ENCODE measurements around the gene KCNJ6.

Gene KCNJ6

DNA sequence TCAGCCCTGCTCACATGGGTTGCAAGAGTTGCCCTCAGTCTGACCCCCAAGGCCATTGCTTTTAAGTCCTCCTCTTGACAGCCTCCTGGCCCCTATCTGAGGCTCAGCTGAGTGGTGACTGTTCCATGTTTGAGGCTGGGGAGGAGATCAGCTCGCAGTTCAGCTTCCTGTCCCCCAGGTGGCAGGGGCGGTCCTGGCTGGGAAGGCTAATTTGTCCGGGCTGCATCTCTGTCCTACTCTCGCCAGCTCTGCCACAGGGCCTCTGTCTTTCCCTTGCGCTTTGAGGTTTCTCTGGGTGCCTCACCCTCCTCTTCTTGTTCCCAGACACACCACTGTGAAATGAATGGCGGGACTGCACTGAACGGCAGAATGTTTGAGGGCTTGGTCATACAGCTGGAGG is 157.3 kb downstream of the KCNJ6 start:
- intact Hi-C loops (cut with micrococcal nuclease) = loop anchor here (2.0 kb wide), 2 partner anchors 158 to 368 kb away; partner anchors contain the start of gene KCNJ6

DNA sequence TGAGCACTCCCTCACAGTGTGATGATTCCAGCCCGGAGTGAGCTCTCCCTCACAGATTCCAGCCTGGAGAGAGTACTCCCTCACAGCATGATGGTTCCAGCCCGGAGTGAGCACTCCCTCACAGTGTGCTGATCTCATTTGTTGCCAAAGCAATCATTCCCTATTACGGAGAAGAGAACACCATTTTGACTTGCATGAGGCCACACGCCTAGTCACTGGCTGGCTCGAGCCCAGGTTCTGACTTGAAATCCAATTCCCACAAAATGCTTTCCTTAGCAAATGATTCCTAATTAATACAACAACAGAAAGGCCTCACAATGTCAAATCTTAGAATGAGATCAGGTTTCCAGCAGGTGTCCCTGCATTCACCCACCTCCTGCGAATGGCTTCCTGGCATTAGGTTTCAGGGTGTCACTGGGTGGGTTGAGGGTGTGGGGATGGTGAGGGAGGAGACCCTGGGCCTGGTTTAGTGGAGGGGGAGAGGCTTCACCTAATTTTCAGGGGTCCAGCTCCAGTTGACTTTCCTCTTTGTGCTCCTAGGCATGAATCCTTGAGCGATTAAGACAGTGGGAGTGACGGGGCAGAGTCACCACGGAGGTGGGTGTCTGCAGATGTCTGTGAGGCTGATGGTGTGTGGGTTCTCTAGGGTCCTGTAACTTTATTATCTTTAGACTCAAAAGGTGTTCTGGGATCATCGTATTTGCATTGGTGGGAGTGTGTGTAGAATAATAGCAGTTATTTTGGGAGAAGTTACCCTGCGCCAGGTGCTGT is 158.5 kb downstream of the KCNJ6 start:
- H3K9me3 Mint-ChIP-seq = no peaks in the 10 kb centered on the region

More for the DNA sequence above, 157.3 kb downstream of the KCNJ6 start:
- Mint-ChIP-seq H3K27me3 (no peaks in the 10 kb centered on the region), H3K9me3 (no peaks in the 10 kb centered on the region), H3K27ac (no peak overlapping the region), H3K36me3 (ENCODE audit: low read depth) (no peaks in the 10 kb centered on the region), H3K4me1 (ENCODE audit: low read depth) (no peaks in the 10 kb centered on the region), H3K4me3 (no peak overlapping the region)

DNA sequence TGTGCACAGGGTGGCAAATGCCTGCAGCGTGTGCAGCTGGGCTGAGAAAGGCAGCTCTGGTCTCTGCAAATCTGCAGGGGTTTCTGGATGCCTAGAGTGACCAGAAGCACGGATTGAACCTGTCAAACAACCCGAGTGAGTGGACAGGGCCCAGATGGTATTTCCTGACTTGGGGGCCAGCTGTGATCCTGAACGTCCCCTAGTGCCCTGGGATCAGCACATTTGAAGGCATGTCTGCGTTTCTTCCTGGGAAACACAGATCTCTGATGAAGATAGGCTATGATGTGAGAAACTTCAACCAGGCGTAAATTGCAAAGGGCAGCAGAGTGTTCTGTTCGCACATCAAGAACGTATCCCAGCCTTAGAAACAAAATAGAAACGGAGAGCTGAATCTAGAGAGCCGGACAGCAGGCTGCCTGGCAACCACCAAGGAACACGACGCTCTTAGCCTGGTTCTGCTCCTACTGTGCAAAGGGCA is 163.1 kb downstream of the KCNJ6 start:
- Mint-ChIP-seq H3K27me3 (peaks cover 9% of the 10 kb centered on the region), H3K4me1 (ENCODE audit: low read depth) (no peaks in the 10 kb centered on the region), H3K4me3 (no peak overlapping the region), H3K36me3 (ENCODE audit: low read depth) (no peaks in the 10 kb centered on the region), H3K27ac (no peak overlapping the region), H3K9me3 (no peaks in the 10 kb centered on the region)
- intact Hi-C loops (cut with micrococcal nuclease) = no loop called here

More for the DNA sequence above, 158.5 kb downstream of the KCNJ6 start:
- Mint-ChIP-seq H3K27ac (no peak overlapping the region), H3K4me3 (no peak overlapping the region), H3K36me3 (ENCODE audit: low read depth) (no peaks in the 10 kb centered on the region), H3K27me3 (no peaks in the 10 kb centered on the region), H3K4me1 (ENCODE audit: low read depth) (no peaks in the 10 kb centered on the region)
- intact Hi-C loops (cut with micrococcal nuclease) = loop anchor here (2.0 kb wide), 2 partner anchors 159 to 369 kb away; partner anchors contain the start of gene KCNJ6

DNA sequence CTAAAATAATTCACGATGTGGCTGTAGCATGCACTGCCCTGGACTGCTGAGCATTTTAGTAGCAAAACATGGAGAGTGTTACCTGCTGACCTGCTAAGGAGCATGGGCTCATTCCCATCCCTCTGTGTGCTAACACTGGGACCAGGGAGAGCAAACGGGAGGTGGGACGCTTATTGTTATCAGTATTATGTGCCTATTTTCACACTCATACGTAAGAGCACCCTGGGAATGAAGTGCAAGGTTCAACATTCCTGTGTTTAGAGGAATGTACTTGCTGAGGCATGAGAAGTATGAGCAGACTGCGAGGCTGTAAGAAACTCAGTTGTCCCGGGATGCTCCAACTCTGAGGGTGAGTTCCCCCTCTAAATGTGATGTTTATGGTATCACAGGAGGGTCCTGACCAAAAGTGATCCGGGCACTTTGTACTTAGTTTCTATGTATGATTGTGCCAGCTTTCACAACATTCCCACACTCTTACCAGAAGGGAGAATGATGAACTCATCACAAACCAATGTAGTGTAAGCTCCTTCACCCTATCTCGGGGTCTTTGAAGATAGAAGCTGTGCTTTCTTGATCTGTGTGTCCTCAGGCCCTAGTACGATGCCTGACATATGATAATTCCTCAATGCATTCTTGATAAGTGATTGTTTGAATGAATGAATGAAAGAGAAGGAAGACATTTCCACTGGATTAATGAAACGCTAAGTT is 164.8 kb downstream of the KCNJ6 start:
- H3K27me3 Mint-ChIP-seq = peaks cover 12% of the 10 kb centered on the region
- no peak overlapping the region for H3K4me3 Mint-ChIP-seq
- intact Hi-C loops (cut with micrococcal nuclease) = no loop called here
- H3K4me1 Mint-ChIP-seq (ENCODE audit: low read depth) = no peaks in the 10 kb centered on the region
- H3K36me3 Mint-ChIP-seq (ENCODE audit: low read depth) = no peaks in the 10 kb centered on the region
- H3K27ac Mint-ChIP-seq = no peak overlapping the region
- H3K9me3 Mint-ChIP-seq = no peaks in the 10 kb centered on the region

DNA sequence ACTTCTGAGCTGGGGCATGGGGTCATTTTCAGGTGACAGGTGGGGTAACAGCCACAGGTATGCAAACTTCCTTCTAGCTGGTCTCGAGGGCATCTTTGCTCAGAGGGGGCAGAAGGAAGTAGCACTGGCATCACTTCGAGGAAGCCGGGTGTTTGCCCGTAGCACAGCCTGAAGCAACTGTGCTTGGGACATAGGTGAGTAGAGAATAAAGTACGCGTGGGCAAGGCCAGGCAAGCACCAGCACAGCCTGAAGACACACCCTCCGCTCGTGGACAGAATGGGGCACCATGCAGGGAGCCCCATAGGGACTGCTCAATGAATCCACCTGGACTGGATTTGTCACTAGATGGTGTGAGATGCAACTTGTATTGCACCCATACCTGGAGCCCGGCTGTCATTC is 167.1 kb downstream of the KCNJ6 start:
- no peaks in the 10 kb centered on the region for H3K4me1 Mint-ChIP-seq (ENCODE audit: low read depth)
- peaks cover 12% of the 10 kb centered on the region for H3K27me3 Mint-ChIP-seq
- no peaks in the 10 kb centered on the region for H3K36me3 Mint-ChIP-seq (ENCODE audit: low read depth)
- intact Hi-C loops (cut with micrococcal nuclease) = no loop called here
- no peaks in the 10 kb centered on the region for H3K9me3 Mint-ChIP-seq
- H3K4me3 Mint-ChIP-seq = no peak overlapping the region
- no peak overlapping the region for H3K27ac Mint-ChIP-seq

GRCh38 chr21:37748351-37748750 is 167.9 kb downstream of the KCNJ6 start:
- Mint-ChIP-seq H3K9me3 (no peaks in the 10 kb centered on the region), H3K27me3 (peaks cover 12% of the 10 kb centered on the region), H3K36me3 (ENCODE audit: low read depth) (no peaks in the 10 kb centered on the region), H3K4me3 (no peak overlapping the region), H3K4me1 (ENCODE audit: low read depth) (no peaks in the 10 kb centered on the region), H3K27ac (no peak overlapping the region)
- intact Hi-C loops (cut with micrococcal nuclease) = no loop called here

DNA sequence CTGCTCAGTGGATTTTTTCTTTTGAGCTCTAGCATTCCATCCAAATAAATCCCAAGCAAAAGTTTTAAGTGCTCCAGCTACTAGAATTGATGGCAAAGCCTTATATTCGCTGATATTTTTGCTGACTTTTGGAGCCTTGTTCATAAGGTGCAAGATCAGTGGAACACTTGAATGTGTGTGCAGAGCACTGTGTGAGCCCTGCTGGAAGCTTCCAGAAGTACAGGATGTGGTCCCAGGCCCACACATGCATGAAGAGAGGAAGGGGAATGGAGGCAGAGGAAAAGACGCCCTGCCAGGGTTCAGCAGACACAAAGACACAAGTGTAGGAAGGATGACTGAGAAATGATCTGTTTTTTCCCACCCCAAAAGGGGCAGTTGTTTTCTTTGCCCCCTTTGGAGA is 169.4 kb downstream of the KCNJ6 start:
- Mint-ChIP-seq H3K27ac (no peak overlapping the region), H3K4me1 (ENCODE audit: low read depth) (no peaks in the 10 kb centered on the region), H3K4me3 (no peak overlapping the region), H3K9me3 (no peaks in the 10 kb centered on the region), H3K27me3 (peaks cover 10% of the 10 kb centered on the region), H3K36me3 (ENCODE audit: low read depth) (no peaks in the 10 kb centered on the region)
- intact Hi-C loops (cut with micrococcal nuclease) = no loop called here

GRCh38 chr21:37744551-37744950 is 171.7 kb downstream of the KCNJ6 start:
- no peak overlapping the region for H3K4me3 Mint-ChIP-seq
- no peaks in the 10 kb centered on the region for H3K9me3 Mint-ChIP-seq
- no peak overlapping the region for H3K27ac Mint-ChIP-seq
- H3K4me1 Mint-ChIP-seq (ENCODE audit: low read depth) = no peaks in the 10 kb centered on the region
- H3K36me3 Mint-ChIP-seq (ENCODE audit: low read depth) = no peaks in the 10 kb centered on the region
- intact Hi-C loops (cut with micrococcal nuclease) = no loop called here
- H3K27me3 Mint-ChIP-seq = peaks cover 17% of the 10 kb centered on the region

- intact Hi-C loops (cut with micrococcal nuclease) = no loop called here
- Mint-ChIP-seq H3K4me1 (ENCODE audit: low read depth) (no peaks in the 10 kb centered on the region), H3K27ac (no peak overlapping the region), H3K36me3 (ENCODE audit: low read depth) (no peaks in the 10 kb centered on the region), H3K4me3 (no peak overlapping the region), H3K9me3 (no peaks in the 10 kb centered on the region), H3K27me3 (peaks cover 15% of the 10 kb centered on the region)
Observed at GRCh38 chr21:37742532-37742931, 173.7 kb downstream of the KCNJ6 start.

DNA sequence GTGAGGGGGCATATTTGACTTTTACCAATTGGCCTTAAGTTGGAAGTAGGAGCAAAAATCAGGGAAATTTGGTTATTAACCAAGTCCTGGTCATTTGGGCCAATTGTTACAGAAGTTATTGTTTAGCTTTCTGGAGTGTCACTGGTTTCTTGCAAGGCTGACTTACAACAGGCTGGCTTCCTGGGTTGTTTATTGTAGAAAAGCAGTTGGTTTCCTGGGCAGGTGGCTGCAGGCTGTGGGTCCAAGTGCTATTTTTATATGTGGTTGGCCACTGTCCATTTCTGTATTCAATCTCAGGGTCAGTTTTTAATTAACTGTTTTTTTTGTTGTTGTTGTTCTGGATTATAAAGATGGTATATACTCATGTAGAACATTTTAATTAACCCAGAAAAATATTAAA is 174.1 kb downstream of the KCNJ6 start:
- Mint-ChIP-seq H3K9me3 (no peaks in the 10 kb centered on the region), H3K4me1 (ENCODE audit: low read depth) (no peaks in the 10 kb centered on the region), H3K4me3 (no peak overlapping the region), H3K27ac (no peak overlapping the region), H3K27me3 (peaks cover 12% of the 10 kb centered on the region), H3K36me3 (ENCODE audit: low read depth) (no peaks in the 10 kb centered on the region)
- intact Hi-C loops (cut with micrococcal nuclease) = no loop called here

DNA sequence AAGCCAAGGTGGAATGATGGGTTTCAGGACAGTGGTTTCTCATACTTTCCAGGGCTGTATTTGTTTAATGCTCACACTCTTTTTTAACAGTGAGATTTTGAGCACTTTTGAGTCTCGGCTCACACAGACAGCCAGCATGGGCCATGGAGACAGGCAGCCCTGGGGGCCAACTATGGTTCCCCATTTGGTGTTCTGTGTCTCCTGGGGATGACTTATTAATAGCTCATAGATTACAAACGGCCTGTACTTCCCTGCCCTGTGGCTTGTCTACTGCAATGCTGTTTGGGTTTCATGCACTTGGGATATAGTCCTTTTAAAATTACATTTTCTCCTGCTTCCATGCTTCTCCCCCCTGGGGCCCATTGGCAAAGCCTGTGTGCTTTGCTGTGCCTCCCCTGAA is 178.3 kb downstream of the KCNJ6 start:
- no peaks in the 10 kb centered on the region for H3K36me3 Mint-ChIP-seq (ENCODE audit: low read depth)
- peaks cover 12% of the 10 kb centered on the region for H3K27me3 Mint-ChIP-seq
- H3K4me3 Mint-ChIP-seq = no peak overlapping the region
- intact Hi-C loops (cut with micrococcal nuclease) = no loop called here
- H3K4me1 Mint-ChIP-seq (ENCODE audit: low read depth) = no peaks in the 10 kb centered on the region
- H3K9me3 Mint-ChIP-seq = no peaks in the 10 kb centered on the region
- H3K27ac Mint-ChIP-seq = no peak overlapping the region

DNA sequence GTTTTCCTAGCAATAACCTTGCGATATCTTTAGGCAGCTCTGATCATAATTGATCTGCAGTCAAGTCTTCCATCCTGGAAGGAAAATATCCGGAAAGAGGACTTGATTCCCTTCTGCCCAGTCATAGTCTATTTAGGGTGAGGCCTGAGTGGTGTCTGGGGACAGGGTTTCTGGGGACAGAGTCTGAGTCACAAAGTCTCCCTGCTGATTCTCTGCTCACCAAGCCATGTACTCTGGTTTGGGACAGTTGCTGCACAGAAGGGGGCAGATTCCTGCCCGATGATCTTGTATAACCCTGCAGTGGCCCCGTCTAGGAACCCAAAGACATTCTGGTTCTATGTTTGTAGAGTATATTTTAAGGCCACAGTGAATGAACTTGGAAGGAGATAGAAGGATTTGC is 178.8 kb downstream of the KCNJ6 start:
- intact Hi-C loops (cut with micrococcal nuclease) = no loop called here
- no peak overlapping the region for H3K27ac Mint-ChIP-seq
- no peaks in the 10 kb centered on the region for H3K4me1 Mint-ChIP-seq (ENCODE audit: low read depth)
- peaks cover 12% of the 10 kb centered on the region for H3K27me3 Mint-ChIP-seq
- no peak overlapping the region for H3K4me3 Mint-ChIP-seq
- H3K36me3 Mint-ChIP-seq (ENCODE audit: low read depth) = no peaks in the 10 kb centered on the region
- no peaks in the 10 kb centered on the region for H3K9me3 Mint-ChIP-seq

- no peaks in the 10 kb centered on the region for H3K36me3 Mint-ChIP-seq (ENCODE audit: low read depth)
- H3K4me1 Mint-ChIP-seq (ENCODE audit: low read depth) = no peaks in the 10 kb centered on the region
- H3K9me3 Mint-ChIP-seq = no peaks in the 10 kb centered on the region
- H3K27ac Mint-ChIP-seq = no peak overlapping the region
- intact Hi-C loops (cut with micrococcal nuclease) = no loop called here
- H3K27me3 Mint-ChIP-seq = peaks cover 9% of the 10 kb centered on the region
- H3K4me3 Mint-ChIP-seq = no peak overlapping the region
Observed at GRCh38 chr21:37734846-37735245, 181.4 kb downstream of the KCNJ6 start.

GRCh38 chr21:37732927-37733326 is 183.3 kb downstream of the KCNJ6 start:
- intact Hi-C loops (cut with micrococcal nuclease) = no loop called here
- Mint-ChIP-seq H3K36me3 (ENCODE audit: low read depth) (no peaks in the 10 kb centered on the region), H3K27me3 (peaks cover 6% of the 10 kb centered on the region), H3K4me3 (no peak overlapping the region), H3K9me3 (no peaks in the 10 kb centered on the region), H3K4me1 (ENCODE audit: low read depth) (no peaks in the 10 kb centered on the region), H3K27ac (no peak overlapping the region)
